Esophagus squamous epithelium (tissue), 4 donors: ENCODE data around the gene ADGRG1.

ENCODE experiments used
- CTCF ChIP-seq, 6 experiments: fragments of 450-650 bp in 4 of 6; fragments of 200-600 bp in 2 of 6; sonication (generic) in 2 of 6; IDR thresholded peaks; one replicate each; pipeline ENCODE4 v1.5.1; 2016 to 2019; ENCODE audit warnings: antibody characterized with exemption in 6 of 6, mild to moderate bottlenecking in 4 of 6, moderate library complexity in 4 of 6
- POLR2A ChIP-seq, 4 donors: fragments of 450-650 bp; IDR thresholded peaks; one replicate each; pipeline ENCODE4 v1.6.1; 2017; ENCODE audit warnings: antibody characterized with exemption in 4 of 4, mild to moderate bottlenecking in 4 of 4, moderate library complexity in 3 of 4

- TF ChIP-seq CTCF (IDR thresholded peaks at IDR 0.05) = no peak
- no peak for TF ChIP-seq POLR2A (IDR thresholded peaks at IDR 0.05)
These were observed 78.3 kb downstream of the ADGRG1 start for GRCh38 chr16:57706717-57707116.
